Activated naive CD4-positive, alpha-beta T cell treated with Interleukin-2 at 50 U/mL for 16 hours (primary cell): ENCODE measurements around the gene RBM4B.
"Not testable (repeated sequence)": the region's sequence is repeated elsewhere in the genome, so short reads cannot be mapped to it uniquely, and the experiment has no call there.

Experiments
- DNase-seq: peaks from one replicate; pipeline ENCODE4 v3.0.0-alpha.2; 2020

The RBM4B gene

GRCh38 chr11:66686100-66686785 lies 8.6 kb upstream of the RBM4B start:
- DNase-seq: no peak

- no peak for DNase-seq
Measured at GRCh38 chr11:66685276-66686099, 7.8 kb upstream of the RBM4B start.

DNA sequence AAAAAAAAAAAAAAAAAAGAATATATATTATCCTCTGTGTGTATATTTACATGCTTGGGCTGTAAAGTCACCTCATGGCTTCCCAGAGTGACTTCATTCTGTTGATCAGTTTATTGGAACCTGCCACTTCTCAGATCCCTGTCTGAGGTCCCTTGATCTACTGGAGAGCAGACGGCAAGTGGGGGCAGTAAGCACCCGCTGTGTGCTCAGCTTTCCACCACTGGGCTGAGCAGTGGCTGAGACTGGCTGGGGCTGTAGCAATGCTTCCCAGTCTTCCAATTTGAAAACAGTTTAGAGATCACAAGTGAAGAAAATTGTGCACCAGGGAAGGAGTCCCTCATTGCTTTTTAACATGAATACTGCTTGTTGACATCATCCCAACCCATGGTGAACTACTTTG lies 6.9 kb upstream of the RBM4B start:
- DNase-seq: no peak

DNA sequence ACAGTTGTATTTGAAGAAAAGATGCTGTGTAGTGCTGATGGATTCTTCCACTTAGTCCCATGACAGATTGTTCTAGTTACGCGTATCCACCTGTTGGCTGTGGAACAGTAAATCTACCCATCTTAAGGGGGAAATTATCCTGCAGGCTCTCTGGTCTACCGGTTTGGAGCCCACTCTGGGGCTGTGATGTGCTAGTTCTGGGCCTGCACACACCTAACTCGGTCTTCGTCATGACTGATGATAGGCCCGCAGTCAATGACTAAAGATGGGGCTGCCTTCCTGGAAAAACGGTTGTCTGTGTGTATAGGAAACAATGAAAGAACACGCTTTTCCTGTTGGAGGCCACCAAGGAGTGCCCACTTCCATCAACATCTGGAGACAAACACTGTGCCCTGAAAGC lies 6.2 kb upstream of the RBM4B start:
- DNase-seq: no peak

- no peak for DNase-seq
Measured at GRCh38 chr11:66680966-66681645, 3.4 kb upstream of the RBM4B start.

DNA sequence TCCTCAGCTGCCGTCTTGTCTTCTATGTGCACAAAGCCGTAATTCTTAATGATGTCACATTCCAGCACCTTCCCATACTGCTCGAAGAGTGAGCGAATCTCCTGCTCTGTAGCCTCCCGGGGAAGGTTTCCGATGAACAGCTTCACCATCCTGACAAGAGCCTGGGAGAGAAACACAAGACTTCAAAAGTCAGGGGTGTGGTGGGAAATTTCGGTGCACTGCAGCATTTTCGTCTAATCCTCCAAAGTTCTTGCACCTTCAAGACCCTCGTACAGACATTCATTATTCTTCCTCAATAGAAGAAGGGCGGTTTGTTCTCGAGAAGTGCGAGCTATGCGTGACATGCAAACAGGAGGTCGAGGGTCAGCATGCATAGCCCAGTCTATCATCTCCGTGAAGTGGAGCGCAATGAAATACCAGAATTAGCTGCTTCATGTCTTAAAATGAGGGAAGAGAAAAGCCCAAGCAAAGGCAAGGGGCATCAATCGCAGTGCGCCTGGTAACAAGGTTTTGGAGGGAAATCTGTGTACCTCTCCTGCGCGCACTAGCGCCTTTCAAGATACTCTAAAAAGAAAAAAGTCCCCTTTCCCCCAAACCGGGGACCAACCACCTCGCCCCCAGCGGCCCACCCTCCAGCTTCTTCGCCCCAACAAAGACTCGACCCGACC lies 622 bp downstream of the RBM4B start:
- DNase-seq: no peak

DNA sequence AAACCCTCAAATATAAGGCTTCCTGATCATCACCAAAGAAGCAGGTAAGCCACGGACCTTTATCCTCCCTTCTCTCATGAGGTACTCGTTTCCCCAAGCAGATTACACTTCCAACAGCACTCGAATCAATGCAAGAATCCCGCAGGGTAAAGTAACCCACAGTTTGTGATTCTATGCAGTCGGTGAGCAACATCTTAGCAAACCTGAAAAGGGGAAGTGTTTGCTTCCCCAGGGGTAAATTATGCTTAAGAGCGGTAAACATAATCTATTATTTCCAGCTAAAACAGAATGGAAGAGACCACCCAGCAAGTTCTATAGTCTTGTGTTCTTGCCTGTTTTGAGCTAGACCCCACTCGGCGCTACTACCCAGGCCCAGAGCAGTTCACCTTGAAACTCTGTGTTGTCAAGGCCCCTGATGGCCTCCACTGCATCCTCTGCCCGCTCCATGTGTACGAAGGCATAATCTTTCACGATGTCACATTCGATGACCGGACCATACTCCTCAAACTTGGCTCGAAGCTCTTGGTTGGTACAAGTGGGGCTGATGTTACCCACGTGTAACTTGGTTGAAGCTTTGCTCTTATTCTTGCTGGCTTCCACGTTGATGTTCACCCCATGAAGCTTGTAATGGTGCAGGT lies 1.3 kb downstream of the RBM4B start:
- DNase-seq: no peak

DNA sequence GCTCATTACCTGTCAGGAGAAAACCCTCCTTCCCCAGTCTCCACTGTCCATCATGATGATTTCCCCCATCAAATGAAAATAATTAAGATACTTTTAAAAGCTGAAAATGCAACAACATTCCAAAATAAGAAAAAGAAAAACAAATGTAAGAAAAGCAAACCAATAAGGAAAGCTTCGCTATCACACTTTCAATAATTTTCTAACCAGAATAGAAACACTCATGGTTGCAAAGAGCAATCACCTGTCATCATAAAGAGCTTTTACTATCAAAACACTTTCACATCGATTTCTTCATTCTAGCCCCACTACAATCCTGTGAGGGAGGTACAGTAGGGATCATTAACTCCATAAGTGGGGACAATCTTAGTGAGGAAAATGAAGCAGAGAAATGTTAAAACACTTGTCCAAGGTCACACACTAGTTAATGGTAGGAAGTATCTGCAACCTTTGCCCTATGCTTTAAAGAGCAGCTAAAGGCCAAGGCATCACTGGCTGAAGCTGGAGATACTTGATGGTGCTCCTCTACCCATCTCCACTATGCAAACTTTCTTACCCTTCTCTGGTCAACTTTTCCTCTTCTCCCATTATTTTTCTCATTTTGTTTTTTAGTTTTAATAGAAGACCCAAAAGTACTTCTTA lies 2.6 kb downstream of the RBM4B start:
- no peak for DNase-seq

- no peak for DNase-seq
Measured at GRCh38 chr11:66670816-66671215, 6.9 kb downstream of the RBM4B start.

DNA sequence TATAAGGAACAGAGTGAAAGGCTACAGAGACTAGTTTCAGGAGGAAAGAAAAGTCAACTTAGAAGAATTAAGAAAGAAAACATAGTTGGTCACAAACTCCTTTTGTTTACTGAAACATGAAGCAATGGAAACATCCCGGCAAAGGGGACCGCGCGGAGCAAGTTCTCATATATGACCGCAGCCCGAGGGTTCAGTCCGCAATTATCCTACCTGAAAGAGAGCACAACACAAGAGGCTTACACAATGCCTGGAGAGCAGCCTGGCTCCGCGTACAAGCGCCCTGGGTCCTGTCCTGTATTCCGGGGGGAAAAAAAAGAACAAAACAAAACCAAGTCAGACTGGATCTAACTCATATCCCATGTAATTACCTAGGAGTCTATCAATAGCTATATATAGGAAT lies 12.3 kb downstream of the RBM4B start:
- no peak for DNase-seq

GRCh38 chr11:66663741-66664296 lies 13.9 kb downstream of the RBM4B start:
- DNase-seq: no peak

DNA sequence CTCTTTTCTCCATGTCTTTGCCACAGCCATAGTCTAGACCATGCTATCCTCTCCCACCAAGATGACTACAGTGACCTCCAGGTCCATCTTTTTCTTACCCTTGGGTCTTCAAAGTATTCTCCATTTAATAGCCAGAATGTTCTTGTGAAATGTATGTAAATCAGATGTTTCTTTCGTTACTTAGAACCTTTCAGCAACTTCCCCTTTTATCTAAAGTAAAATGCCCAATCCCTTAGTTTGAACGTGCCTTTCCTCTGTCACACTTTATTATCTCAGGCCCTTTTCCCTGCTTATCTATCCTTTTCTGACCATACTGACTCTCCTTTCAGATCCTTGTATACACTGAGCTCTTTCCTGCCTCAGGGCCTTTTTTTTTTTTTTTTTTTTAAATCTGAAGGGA lies 17.9 kb downstream of the RBM4B start:
- no peak for DNase-seq

GRCh38 chr11:66653123-66653522 lies 24.6 kb downstream of the RBM4B start:
- DNase-seq: no peak

GRCh38 chr11:66652651-66653050 lies 25.0 kb downstream of the RBM4B start:
- DNase-seq: no peak

DNA sequence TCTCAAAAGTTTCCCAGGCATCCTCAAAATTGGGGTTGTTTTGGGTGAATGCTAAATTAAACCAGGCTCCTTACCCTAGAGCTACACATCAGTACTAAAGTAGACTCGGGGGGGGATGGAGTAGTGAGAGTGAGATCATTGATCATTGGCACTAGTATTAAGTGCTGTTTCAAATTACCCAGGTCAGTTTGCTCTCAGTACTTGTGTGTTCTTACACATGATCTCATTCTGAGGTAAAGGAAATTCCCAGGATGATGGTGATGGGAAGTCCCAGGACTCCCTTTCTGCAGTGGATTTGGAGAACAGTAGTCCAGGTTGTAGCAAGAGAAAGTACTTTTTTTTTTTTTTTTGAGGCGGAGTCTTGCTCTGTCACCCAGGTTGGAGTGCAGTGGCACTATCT lies 26.7 kb downstream of the RBM4B start:
- DNase-seq: no peak

GRCh38 chr11:66649903-66650302 lies 27.8 kb downstream of the RBM4B start:
- DNase-seq: no peak

DNA sequence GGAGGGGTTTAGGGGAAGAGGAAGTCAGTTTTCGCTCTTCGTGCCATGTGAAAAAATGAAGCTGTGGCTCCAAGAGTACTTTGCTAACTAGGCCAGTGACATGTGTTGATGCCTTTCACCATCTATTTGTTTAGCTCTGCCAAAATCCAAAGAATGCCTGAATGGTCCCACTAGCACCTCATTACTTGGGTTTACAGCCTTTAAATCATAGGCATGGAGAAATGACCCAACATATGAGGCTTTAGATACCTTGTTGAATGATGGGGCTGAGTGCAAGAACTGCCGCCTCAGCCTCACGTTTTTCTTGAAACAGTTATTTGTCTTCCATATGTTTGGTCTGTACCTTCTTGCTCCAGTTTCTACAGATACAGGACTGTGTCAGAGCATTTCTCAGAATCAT lies 30.9 kb downstream of the RBM4B start:
- no peak for DNase-seq

- DNase-seq: no peak
Measured at GRCh38 chr11:66643745-66644437, 33.8 kb downstream of the RBM4B start.

GRCh38 chr11:66641834-66642233 lies 35.9 kb downstream of the RBM4B start:
- DNase-seq: no peak

GRCh38 chr11:66639814-66640340 lies 37.8 kb downstream of the RBM4B start:
- DNase-seq: not testable (repeated sequence)
